IMR-90 (cell line): Measurements from ENCODE around the gene HDAC7. TPM values are rescaled to one million over a fixed set of nuclear protein-coding genes. Genes with fewer than 3 reads are reported as not detected.

Experiments
- ATAC-seq: fragments of 200-7000 bp; cut with Tn5 transposase; 2 replicates; pipeline ENCODE4 v1.9.1; 2020; ENCODE audit warnings: low read depth, mild to moderate bottlenecking, moderate library complexity
- BruUV-seq: library from RNA; stranded (reverse); fragments of 400-500 nt; replicated peaks from 2 replicates; lab custom pipeline; 2021; lab: Mats Ljungman, UMichigan
- CTCF ChIA-PET: fragments of 300-600 bp; formaldehyde crosslinking; extraction: SDS; loops from one replicate; lab custom pipeline; 2021; ENCODE audit warnings: antibody characterized with exemption; lab: Yijun Ruan, JAX
- POLR2A ChIA-PET: fragments of 300-600 bp; sonication (Branson Sonifier 250); formaldehyde crosslinking; loops from one replicate; lab custom pipeline; 2022; ENCODE audit warnings: antibody characterized with exemption; ENCODE audit not compliant: unreplicated experiment; lab: Charles Lee
- DNase-seq: peaks from one replicate; pipeline ENCODE4 v3.0.0; 2013
- H2AFZ ChIP-seq: replicated peaks from 2 replicates; pipeline ENCODE3; 2013; ENCODE audit warnings: low read length, mild to moderate bottlenecking; ENCODE audit not compliant: poor library complexity
- H2AK5ac ChIP-seq: 2 replicates; pipeline ENCODE4 v1.6.1; 2013; ENCODE audit warnings: low read depth, low read length, inconsistent platforms
- H2AK9ac ChIP-seq: replicated peaks from 2 replicates; pipeline ENCODE3; 2013; ENCODE audit warnings: mild to moderate bottlenecking, low read depth, low read length, moderate library complexity; ENCODE audit not compliant: poor library complexity
- H2BK120ac ChIP-seq: 2 replicates; pipeline ENCODE4 v1.6.1; 2013; ENCODE audit warnings: low read depth, low read length, inconsistent platforms
- H2BK15ac ChIP-seq: 3 replicates; pipeline ENCODE4 v1.6.1; 2013; ENCODE audit warnings: low read depth, low read length, inconsistent platforms
- H2BK20ac ChIP-seq: 2 replicates; pipeline ENCODE4 v1.6.1; 2013; ENCODE audit warnings: low read depth, mild to moderate bottlenecking, inconsistent platforms, low read length, moderate library complexity
- H2BK5ac ChIP-seq: 2 replicates; pipeline ENCODE4 v1.6.1; 2013; ENCODE audit warnings: mild to moderate bottlenecking, low read depth, low read length, inconsistent platforms; ENCODE audit not compliant: poor library complexity, severe bottlenecking
- H3K14ac ChIP-seq: replicated peaks from 2 replicates; pipeline ENCODE4 v1.6.1; 2013; ENCODE audit warnings: low read depth, low read length, inconsistent platforms
- H3K18ac ChIP-seq: 2 replicates; pipeline ENCODE4 v1.6.1; 2013; ENCODE audit warnings: low read depth, low read length, control low read depth
- H3K23ac ChIP-seq: 2 replicates; pipeline ENCODE4 v1.6.1; 2013; ENCODE audit warnings: low read depth, low read length, inconsistent platforms
- H3K27ac ChIP-seq: 2 replicates; pipeline ENCODE4 v1.5.1; 2013; ENCODE audit warnings: mild to moderate bottlenecking, control low read depth, low read length; ENCODE audit not compliant: insufficient read depth
- H3K27me3 ChIP-seq: 2 replicates; pipeline ENCODE4 v1.6.1; 2013; ENCODE audit warnings: low read length; ENCODE audit not compliant: control insufficient read depth, insufficient read depth
- H3K36me3 ChIP-seq: 2 replicates; pipeline ENCODE4 v1.6.1; 2013; ENCODE audit warnings: low read length, mixed read lengths; ENCODE audit not compliant: control insufficient read depth, insufficient read depth
- H3K4ac ChIP-seq: 2 replicates; pipeline ENCODE4 v1.6.1; 2013; ENCODE audit warnings: low read depth, low read length, inconsistent platforms
- H3K4me1 ChIP-seq: 2 replicates; pipeline ENCODE4 v1.6.1; 2013; ENCODE audit warnings: low read length, mixed read lengths; ENCODE audit not compliant: control insufficient read depth, insufficient read depth
- H3K4me2 ChIP-seq: 2 replicates; pipeline ENCODE4 v1.6.1; 2013; ENCODE audit warnings: low read depth, mild to moderate bottlenecking, control low read depth, low read length, moderate library complexity
- H3K4me3 ChIP-seq: 2 replicates; pipeline ENCODE4 v1.5.1; 2013; ENCODE audit warnings: low read depth, mild to moderate bottlenecking, control low read depth, low read length, moderate library complexity; ENCODE audit not compliant: insufficient read depth
- H3K56ac ChIP-seq: 2 replicates; pipeline ENCODE4 v1.6.1; 2013; ENCODE audit warnings: low read length, inconsistent platforms; ENCODE audit not compliant: insufficient read depth; ENCODE audit errors: extremely low read depth
- H3K79me1 ChIP-seq, 2 experiments: 2 replicates each; pipeline ENCODE4 v1.6.1; 2013; ENCODE audit warnings: low read length in 2 of 2, inconsistent platforms in 1 of 2, low read depth in 1 of 2
- H3K9ac ChIP-seq: 2 replicates; pipeline ENCODE4 v1.6.1; 2013; ENCODE audit warnings: low read depth, low read length, control low read depth
- H3K9me1 ChIP-seq: 2 replicates; pipeline ENCODE4 v1.6.1; 2013; ENCODE audit warnings: low read length, inconsistent platforms; ENCODE audit not compliant: insufficient read depth
- H3K9me3 ChIP-seq: 2 replicates; pipeline ENCODE4 v1.6.1; 2013; ENCODE audit warnings: low read length; ENCODE audit not compliant: control insufficient read depth, insufficient read depth
- H4K20me1 ChIP-seq: 2 replicates; pipeline ENCODE4 v1.6.1; 2013; ENCODE audit warnings: low read length, inconsistent platforms; ENCODE audit not compliant: insufficient read depth
- H4K5ac ChIP-seq: 2 replicates; pipeline ENCODE4 v1.6.1; 2013; ENCODE audit warnings: mild to moderate bottlenecking, low read depth, low read length, control low read depth
- H4K8ac ChIP-seq, 2 experiments: 2 replicates each; pipeline ENCODE4 v1.6.1; 2013; ENCODE audit warnings: low read depth in 2 of 2, low read length in 2 of 2, control low read depth in 1 of 2, inconsistent platforms in 1 of 2
- H4K91ac ChIP-seq: 2 replicates; pipeline ENCODE4 v1.6.1; 2013; ENCODE audit warnings: low read depth, low read length, inconsistent platforms; ENCODE audit not compliant: insufficient read depth
- BHLHE40 ChIP-seq: fragments of 150-350 bp; IDR thresholded peaks from 2 replicates; pipeline ENCODE4 v1.6.1; 2016; ENCODE audit warnings: mild to moderate bottlenecking, low read depth, low read length
- CEBPB ChIP-seq: IDR thresholded peaks from 2 replicates; pipeline ENCODE4 v1.6.1; 2012; ENCODE audit warnings: low read depth, low read length, improper control_type of control experiment
- CHD1 ChIP-seq: IDR thresholded peaks from 2 replicates; pipeline ENCODE4 v1.6.1; 2012; ENCODE audit warnings: low read depth, low read length, improper control_type of control experiment
- CTCF ChIP-seq: conservative IDR thresholded peaks from 2 replicates; pipeline ENCODE4 v1.5.1; 2012; ENCODE audit warnings: mild to moderate bottlenecking, low read depth, low read length, improper control_type of control experiment
- ELK1 ChIP-seq: fragments of 150-350 bp; IDR thresholded peaks from 2 replicates; pipeline ENCODE4 v1.6.1; 2016; ENCODE audit warnings: low read depth, mild to moderate bottlenecking, low read length, moderate library complexity, borderline replicate concordance
- FOS ChIP-seq: fragments of 150-350 bp; IDR thresholded peaks from 2 replicates; pipeline ENCODE4 v1.6.1; 2016; ENCODE audit warnings: low read depth, low read length
- MAFK ChIP-seq: IDR thresholded peaks from 2 replicates; pipeline ENCODE4 v1.6.1; 2012; ENCODE audit warnings: low read depth, low read length, improper control_type of control experiment
- MAZ ChIP-seq: IDR thresholded peaks from 2 replicates; pipeline ENCODE4 v1.6.1; 2012; ENCODE audit warnings: low read depth, mild to moderate bottlenecking, low read length, improper control_type of control experiment, moderate library complexity, borderline replicate concordance
- NFE2L2 ChIP-seq: fragments of 150-350 bp; IDR thresholded peaks from 2 replicates; pipeline ENCODE4 v1.6.1; 2016; ENCODE audit warnings: low read depth, mild to moderate bottlenecking, low read length
- POLR2A ChIP-seq: IDR thresholded peaks from 2 replicates; pipeline ENCODE4 v1.6.1; 2012; ENCODE audit warnings: mild to moderate bottlenecking, low read depth, low read length
- RAD21 ChIP-seq: IDR thresholded peaks from 2 replicates; pipeline ENCODE4 v1.6.1; 2012; ENCODE audit warnings: low read length, improper control_type of control experiment
- RCOR1 ChIP-seq: IDR thresholded peaks from 2 replicates; pipeline ENCODE4 v1.6.1; 2012; ENCODE audit warnings: mild to moderate bottlenecking, low read length, improper control_type of control experiment; ENCODE audit not compliant: insufficient replicate concordance
- RFX5 ChIP-seq: IDR thresholded peaks from 2 replicates; pipeline ENCODE4 v1.8.0; 2012; ENCODE audit warnings: low read depth, mild to moderate bottlenecking, low read length, moderate library complexity
- SMC3 ChIP-seq: fragments of 150-350 bp; IDR thresholded peaks from 2 replicates; pipeline ENCODE4 v1.6.1; 2016; ENCODE audit warnings: low read depth, mild to moderate bottlenecking, antibody characterized with exemption, low read length, moderate library complexity
- USF2 ChIP-seq: fragments of 150-350 bp; IDR thresholded peaks from 2 replicates; pipeline ENCODE4 v1.6.1; 2017; ENCODE audit warnings: mild to moderate bottlenecking, antibody characterized with exemption, low read length, low read depth
- WGBS, 2 experiments: methylation state at CpG; one replicate each; pipeline versions ENCODE4 v1.1.5 to v1.1.7; 2013; ENCODE audit warnings: missing lambda C conversion rate in 2 of 2; ENCODE audit not compliant: insufficient read length in 1 of 2; ENCODE audit errors: extremely low coverage in 2 of 2; 5-methylcytosine and 5-hydroxymethylcytosine counted together
- dilution Hi-C: fragments of 300-500 bp; cut with HindIII; formaldehyde crosslinking; loops from one replicate; pipeline ENCODE4 v1.14.3; 2018; ENCODE audit warnings: low sequenced_read_pairs; ENCODE audit not compliant: unreplicated experiment
- in situ Hi-C: fragments of 300-500 bp; cut with MboI; formaldehyde crosslinking; loops from 3 replicates; pipeline ENCODE4 v1.14.3; 2019; ENCODE audit warnings: low sequenced_read_pairs, inconsistent platforms, mixed read lengths
- intact Hi-C: fragments of 100-400 bp; cut with micrococcal nuclease; formaldehyde crosslinking; loops from 2 replicates; pipeline ENCODE4 v1.10.0; 2022
- polyA plus RNA-seq, 3 experiments: library from polyadenylated mRNA; depleted of rRNA; stranded (reverse); fragments of >200 nt; gene quantifications; 2 replicates each; pipeline ENCODE4 v1.2.3, GENCODE V29; 2012; ENCODE audit warnings: low replicate concordance in 1 of 3
- total RNA-seq: library from RNA; depleted of rRNA; stranded (reverse); fragments of >200 nt; gene quantifications from 2 replicates; pipeline ENCODE4 v1.2.3, GENCODE V29; 2012

HDAC7 gene
- total and polyA plus RNA-seq, 2 of the 4 experiments (the other 2 are of a cell fraction) = 10.4 to 64.7 TPM

- Histone ChIP-seq H3K56ac (no peak overlapping the region), H3K4me1 (no peaks in the 10 kb centered on the region), H2BK120ac (no peak overlapping the region), H3K18ac (no peak overlapping the region), H3K14ac (no peak overlapping the region), H2AFZ (no peak overlapping the region), H2BK20ac (no peak overlapping the region), H3K9me1 (no peaks in the 10 kb centered on the region), H3K4me3 (no peak overlapping the region), H4K5ac (no peak overlapping the region), H3K9ac (no peak overlapping the region), H3K27ac (no peak overlapping the region), H2AK5ac (no peak overlapping the region), H2AK9ac (no peak overlapping the region), H3K36me3 (peaks cover 89% of the 10 kb centered on the region), H4K91ac (no peak overlapping the region), H3K9me3 (no peaks in the 10 kb centered on the region), H4K20me1 (peaks cover 15% of the 10 kb centered on the region; the same call in 1 of the 2 replicates), H3K27me3 (no peaks in the 10 kb centered on the region), H3K4ac (no peak overlapping the region), H4K8ac (no peak overlapping the region), H3K79me1 (peaks cover 0 to 36% of the 10 kb centered on the region in 2 experiments), H2BK5ac (no peak overlapping the region), H3K4me2 (no peak overlapping the region), H2BK15ac (no peak overlapping the region), H3K23ac (no peak overlapping the region)
- dilution Hi-C loops = loop anchor here (10.0 kb wide), 1 partner anchor 55 kb away; no protein-coding TSS in a partner anchor
- DNase-seq (no peak), ATAC-seq (no peak)
- ChIA-PET CTCF (interaction anchor here (1.0 kb wide), 1 partner anchor 18 kb away, joined by 4 read pairs; no protein-coding TSS in a partner anchor), POLR2A (no interaction called here)
- in situ Hi-C loops = loop anchor here (5.0 kb wide), 1 partner anchor 37 kb away; no protein-coding TSS in a partner anchor
- BruUV-seq = no TSS peak
- intact Hi-C loops = no loop called here
- WGBS, 2 experiments = 90% methylated on average over 10 of the region's 22 CpGs; no CpG with 5 or more reads in 1 of the 2 experiments
- TF ChIP-seq BHLHE40 = no peak
- TF ChIP-seq NFE2L2 = no peak
- TF ChIP-seq ELK1 = no peak
- TF ChIP-seq SMC3 = no peak
- TF ChIP-seq MAZ = no peak
- TF ChIP-seq RCOR1 = no peak
- TF ChIP-seq CEBPB = no peak
- no peak for TF ChIP-seq USF2
- no peak for TF ChIP-seq MAFK
- TF ChIP-seq RAD21 = no peak
- no peak for TF ChIP-seq CHD1
- no peak for TF ChIP-seq RFX5
- TF ChIP-seq POLR2A = no peak
- TF ChIP-seq CTCF = no peak
- no peak for TF ChIP-seq FOS
These were observed 29.8 kb downstream of the HDAC7 start for GRCh38 chr12:47789712-47790489.
